Measurements from ENCODE around the gene LGALS9B. TPM values are rescaled to one million over a fixed set of nuclear protein-coding genes. Genes with fewer than 3 reads are reported as not detected.
"Not testable (repeated sequence)": the region's sequence is repeated elsewhere in the genome, so short reads cannot be mapped to it uniquely, and the experiment has no call there.

LGALS9B gene
- total RNA-seq, 2 donors from 2014 or later: not detected

DNA sequence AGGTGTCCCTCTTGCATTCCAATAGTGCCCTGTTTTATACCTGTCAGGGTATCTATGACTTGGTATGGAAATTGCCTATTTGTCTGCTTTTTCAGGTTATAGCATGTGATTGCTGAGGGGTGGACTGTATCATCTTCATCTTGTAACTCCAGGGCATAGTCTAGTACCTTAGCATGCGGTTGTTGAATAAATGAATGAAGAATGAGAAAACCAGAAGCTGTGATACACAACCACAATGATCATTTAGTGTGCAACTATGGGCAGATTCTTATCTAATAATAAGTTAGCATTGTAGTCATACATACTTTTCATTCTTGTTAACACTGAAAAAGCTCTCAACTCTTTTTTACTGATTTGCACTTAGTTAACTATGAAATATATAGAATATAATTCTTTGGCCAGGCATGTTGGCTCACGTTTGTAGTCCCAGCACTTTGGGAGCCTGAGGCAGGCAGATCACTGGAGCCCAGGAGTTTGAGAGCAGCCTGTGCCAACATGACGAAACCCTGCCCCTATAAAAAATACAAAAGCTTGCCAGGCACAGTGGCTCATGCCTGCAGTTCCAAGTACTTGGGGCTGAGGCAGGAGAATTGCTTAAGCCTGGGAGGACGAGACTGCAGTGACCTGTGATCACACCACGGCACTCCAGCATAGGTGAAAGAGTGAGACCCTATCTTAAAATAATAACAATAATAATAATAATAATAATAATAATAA is 65.9 kb downstream of the LGALS9B start:
- H3K27me3 ChIP-seq; H3K4me1 ChIP-seq; H3K36me3 ChIP-seq; H3K9me3 ChIP-seq; H3K27ac ChIP-seq; H3K4me3 ChIP-seq; DNase-seq (ENCODE audit: low spot score): not testable (repeated sequence)

DNA sequence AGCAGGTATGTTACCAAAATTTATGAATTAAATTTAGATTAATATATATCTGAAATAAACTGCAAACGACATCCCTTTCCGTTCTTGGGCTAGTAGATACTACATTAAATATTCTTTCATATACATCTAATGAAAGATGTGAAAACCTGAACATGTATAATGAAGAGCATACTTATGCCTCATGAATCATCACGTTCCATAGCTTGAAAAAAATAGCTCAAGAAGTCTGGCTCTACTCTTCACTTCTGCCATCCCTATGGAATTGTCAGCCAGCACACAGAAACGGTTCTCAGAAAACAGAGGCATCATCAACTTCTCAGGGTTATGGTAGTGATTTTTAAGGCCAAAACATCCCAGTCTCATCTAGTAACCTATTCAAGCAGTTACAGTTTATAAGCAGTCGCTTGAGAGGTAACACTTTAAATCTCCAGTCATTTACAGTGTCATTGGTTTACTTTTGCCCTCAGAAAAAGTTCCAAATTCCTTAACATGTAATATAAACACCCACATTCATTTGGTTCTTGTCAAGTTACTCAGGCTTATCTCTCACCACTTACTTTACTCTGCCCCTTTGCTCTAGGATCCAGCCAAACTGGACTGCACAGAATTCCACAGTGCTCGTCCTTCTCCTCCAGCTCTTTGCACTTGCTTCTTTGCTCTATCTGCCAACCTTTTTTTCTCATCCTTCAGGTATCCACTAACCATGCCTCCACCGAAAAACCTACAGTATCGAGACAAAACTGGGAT is 66.6 kb downstream of the LGALS9B start:
- not testable (repeated sequence) for H3K9me3 ChIP-seq; H3K4me1 ChIP-seq; H3K36me3 ChIP-seq; DNase-seq (ENCODE audit: low spot score); H3K27ac ChIP-seq; H3K27me3 ChIP-seq; H3K4me3 ChIP-seq

Other genes with a start within 250 kb of the LGALS9B start
- not detected for gene CDRT15L2, start 112.2 kb upstream of the LGALS9B start, total RNA-seq

Data from right atrium auricular region (tissue), 2 donors.